ENCODE data around the gene SPINK8.
"Not testable (repeated sequence)": the region's sequence is repeated elsewhere in the genome, so short reads cannot be mapped to it uniquely, and the experiment has no call there.

The SPINK8 gene

DNA sequence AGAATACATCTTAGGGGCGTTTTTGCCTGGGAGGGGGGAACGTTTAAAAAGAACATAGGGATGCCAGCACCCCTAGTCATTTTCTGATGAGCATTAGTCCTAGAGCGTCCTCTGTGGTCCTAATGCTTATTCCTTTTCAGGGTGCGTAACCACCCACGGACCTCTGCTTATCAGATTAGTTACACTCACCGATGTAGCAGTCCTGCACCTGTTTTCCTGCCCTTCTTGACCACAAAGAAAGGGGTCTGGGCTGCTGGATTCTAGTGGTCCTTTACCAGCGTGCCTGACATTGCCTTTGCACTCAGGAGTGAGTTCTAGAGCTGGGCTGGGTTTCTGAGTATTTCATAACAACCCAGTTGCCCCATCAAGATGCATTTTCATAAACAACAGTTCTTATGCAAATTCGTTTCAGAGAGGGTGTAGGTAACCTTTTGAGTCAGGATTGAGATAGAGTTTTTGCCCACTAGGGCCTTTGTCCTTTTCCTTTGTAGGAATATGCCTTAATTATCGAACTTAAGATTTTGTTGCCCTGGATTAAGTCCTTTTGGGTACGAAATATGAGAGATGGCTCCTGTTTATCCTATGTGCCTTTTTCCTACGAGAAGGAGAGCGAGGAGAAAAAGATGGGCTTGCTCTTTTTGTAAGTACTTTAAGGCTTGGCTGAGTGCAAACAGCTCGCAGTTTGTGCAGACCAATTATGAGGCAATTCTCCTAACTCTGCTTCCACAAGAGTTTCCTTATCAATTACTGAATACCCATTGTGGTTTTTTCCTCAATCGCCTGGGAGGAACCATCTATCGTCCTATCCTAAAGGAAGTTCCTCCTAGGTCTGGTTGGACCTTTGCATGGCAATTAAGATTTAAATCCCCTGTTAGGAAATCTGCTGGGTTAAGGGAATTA lies at the start of gene SPINK8:
Gene SPINK8, minus strand, starts transcription at position 316 of the 900 bp plus-strand sequence. CDS start 5,320 bp downstream, outside the sequence.
- not testable (repeated sequence) for FAIRE-seq

- FAIRE-seq = no peak
These were observed 39.5 kb upstream of the SPINK8 start for GRCh38 chr3:48372862-48373435.

- no peak for FAIRE-seq
These were observed 38.9 kb upstream of the SPINK8 start for GRCh38 chr3:48372377-48372770.

DNA sequence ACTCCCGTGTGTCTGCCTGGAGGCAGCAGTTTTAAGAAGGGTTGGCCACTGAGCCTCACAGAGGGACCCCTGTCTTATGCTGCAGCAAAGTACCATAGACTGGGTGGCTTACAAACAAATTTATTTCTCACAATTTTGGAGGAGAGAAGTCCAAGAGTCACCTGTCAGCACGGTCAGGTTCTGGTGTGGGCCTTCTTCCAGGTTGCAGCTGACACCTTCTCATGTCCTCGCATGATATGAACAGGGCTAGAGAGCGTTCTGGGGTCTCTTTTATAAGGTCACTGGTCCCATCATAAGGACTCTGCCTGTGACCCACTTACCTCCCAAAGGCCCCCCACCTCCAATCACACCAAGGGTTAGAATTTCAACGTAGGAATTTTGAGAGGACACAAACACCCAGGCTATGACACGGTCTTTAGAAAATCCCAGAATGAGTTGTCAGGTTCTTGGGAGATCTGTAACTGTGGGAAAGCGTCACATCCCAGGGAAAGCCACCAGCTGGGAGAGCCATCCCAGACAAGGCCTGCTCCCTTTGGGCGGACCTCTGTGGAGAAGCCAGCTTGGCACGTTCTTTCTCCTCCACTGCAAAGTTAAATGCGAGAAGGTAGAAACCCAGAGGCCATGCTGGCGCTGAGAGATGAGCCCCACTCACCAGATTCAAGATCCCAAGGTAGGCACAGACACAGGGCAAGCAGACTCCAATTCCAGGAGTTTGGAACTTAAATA lies 38.4 kb upstream of the SPINK8 start, which contains the start of gene FBXW12:
Gene FBXW12, plus strand, starts transcription at position 569 of the 726 bp plus-strand sequence. CDS start 549 bp downstream, outside the sequence.
- no peak for FAIRE-seq

GRCh38 chr3:48370333-48370713 lies 36.9 kb upstream of the SPINK8 start:
- FAIRE-seq = no peak

GRCh38 chr3:48369693-48370332 lies 36.4 kb upstream of the SPINK8 start:
- FAIRE-seq = no peak

DNA sequence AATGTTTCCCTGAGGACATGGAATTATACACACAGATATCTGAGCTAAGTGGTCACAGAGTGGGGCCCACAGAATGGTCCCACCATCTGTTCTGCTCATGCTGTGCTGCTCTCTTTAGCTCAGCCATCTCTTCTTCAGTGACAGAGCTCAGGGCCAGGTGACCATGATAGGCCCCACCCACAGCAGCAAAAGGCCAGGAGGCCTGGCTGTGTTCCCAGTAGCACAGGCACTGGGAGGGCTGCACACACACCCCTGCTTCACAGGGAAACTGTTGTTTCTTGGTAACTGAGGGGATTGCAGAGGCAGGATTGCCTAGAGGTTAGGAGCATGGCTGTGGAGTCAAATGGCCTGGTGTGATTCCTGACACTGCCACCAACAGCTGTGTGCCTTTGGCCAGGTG lies 33.7 kb upstream of the SPINK8 start:
- FAIRE-seq = no peak

DNA sequence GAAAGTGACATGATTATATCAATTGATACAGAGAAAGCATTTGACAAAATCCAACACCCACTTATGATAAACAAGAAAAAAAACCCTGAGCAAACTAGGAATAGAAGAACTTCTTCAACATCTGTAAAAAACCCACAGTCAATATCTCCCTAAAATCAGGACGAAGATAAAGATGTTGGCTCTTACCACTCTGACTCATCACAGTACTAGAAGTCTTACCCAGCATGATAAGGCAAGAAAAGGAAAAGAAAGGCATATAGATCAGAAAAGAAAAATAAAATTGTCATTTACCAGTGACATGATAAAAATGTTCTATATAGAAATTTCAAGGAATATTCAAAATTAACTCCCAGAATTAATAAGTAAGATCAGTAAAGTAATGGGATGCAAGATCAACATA lies 31.4 kb upstream of the SPINK8 start:
- no peak for FAIRE-seq

DNA sequence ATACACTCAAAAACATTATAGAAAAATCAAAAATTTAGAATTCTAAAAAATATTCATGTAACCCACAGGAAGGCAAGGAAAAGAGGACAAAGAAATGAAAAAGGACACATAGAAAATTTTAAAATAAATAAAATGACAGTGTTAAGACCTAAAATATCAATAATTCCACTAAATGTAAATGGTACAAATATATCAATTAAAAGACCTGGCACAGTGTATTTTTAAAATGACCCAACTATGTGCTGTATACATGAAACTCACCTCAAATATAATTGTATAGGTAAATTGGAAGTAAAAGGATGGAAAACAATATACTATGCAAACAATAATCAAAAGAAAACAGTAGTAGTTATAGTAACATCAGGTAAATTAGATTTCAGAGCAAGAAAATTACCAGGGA lies 28.5 kb upstream of the SPINK8 start:
- no peak for FAIRE-seq

DNA sequence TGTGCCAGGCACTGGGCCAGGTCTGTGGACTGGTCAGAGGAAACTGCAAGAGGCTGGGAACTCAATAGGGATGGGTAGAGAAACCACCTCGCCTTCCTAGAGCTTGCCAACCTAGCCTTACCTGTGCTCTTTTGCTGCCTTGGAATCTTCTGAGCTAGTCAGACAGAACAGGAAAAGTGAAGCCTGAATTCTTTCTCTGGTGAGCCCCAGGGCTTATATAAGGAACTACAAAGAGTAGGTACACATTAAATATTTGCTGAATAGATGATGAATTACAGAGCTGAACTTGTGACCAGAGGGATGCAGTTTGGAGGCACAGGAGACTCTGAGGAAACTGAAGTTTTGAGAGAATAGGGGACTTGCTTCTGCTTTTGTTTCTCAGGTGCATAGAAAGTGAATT lies 23.0 kb upstream of the SPINK8 start:
- FAIRE-seq = no peak

GRCh38 chr3:48353987-48354386 lies 20.5 kb upstream of the SPINK8 start:
- FAIRE-seq = no peak

GRCh38 chr3:48352546-48352945 lies 19.1 kb upstream of the SPINK8 start:
- FAIRE-seq = no peak

- no peak for FAIRE-seq
These were observed 14.0 kb upstream of the SPINK8 start for GRCh38 chr3:48347500-48347899.

GRCh38 chr3:48345946-48346572 lies 12.6 kb upstream of the SPINK8 start:
- FAIRE-seq = no peak

- no peak for FAIRE-seq
These were observed 11.5 kb upstream of the SPINK8 start for GRCh38 chr3:48344867-48345507.

GRCh38 chr3:48343432-48343831 lies 10.0 kb upstream of the SPINK8 start:
- FAIRE-seq = no peak

GRCh38 chr3:48338635-48339034 lies 5.2 kb upstream of the SPINK8 start:
- no peak for FAIRE-seq

- FAIRE-seq = not testable (repeated sequence)
These were observed 4.1 kb upstream of the SPINK8 start for GRCh38 chr3:48337536-48337935.

GRCh38 chr3:48335286-48335685 lies 1.8 kb upstream of the SPINK8 start:
- FAIRE-seq = not testable (repeated sequence)

- no peak for FAIRE-seq
These were observed 1.1 kb upstream of the SPINK8 start for GRCh38 chr3:48334605-48335004.

DNA sequence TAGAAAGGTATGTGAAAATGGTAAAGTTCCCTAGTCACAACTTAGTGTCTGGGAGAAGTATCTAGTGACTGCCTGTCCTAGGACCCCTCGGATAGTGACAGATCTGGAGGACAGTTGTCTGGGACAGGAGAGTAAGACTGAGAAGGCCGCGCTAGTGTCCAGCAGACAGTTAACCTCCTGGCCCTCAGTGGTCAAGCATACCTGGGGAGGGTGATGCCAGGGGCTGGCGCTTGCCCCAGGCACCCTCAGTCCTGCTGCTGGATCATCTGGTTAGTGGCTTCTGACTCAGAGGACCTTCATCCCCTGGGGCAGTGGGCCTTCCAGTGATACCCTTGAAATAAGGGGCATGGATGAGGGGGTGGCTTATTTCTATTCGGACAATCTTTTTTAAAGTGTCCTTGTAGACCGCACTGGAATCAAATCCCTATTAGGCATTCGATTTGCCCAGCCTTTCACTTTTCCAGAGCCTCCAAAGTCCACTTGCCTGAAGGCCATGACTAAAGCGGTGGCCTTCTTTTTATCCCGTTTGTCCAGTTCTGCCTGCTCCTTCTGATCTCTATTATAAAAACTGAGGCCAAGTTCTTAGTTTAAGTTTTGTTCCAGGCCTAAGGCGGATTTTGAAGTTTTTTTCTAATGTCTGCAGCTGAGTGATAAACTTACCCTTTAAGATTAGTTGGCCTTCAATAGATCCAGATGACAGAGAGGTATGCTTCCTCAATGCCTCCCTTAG lies 1.6 kb downstream of the SPINK8 start:
- FAIRE-seq = not testable (repeated sequence)
